Measurements from ENCODE around the gene INPP5K.

- TF ChIP-seq NFIC (IDR thresholded peaks at IDR 0.05; ENCODE audit: low read depth, low read length): no peak
- TF ChIP-seq EZH2 (IDR thresholded peaks at IDR 0.05; ENCODE audit: borderline replicate concordance, control insufficient read depth, low read depth, low read length): no peak
- TF ChIP-seq MLLT1 (IDR thresholded peaks at IDR 0.05): no peak
- no peak for TF ChIP-seq CTCF (IDR thresholded peaks at IDR 0.05 in 2 of 3, conservative IDR thresholded peaks at IDR 0.05 in 1 of 3; ENCODE audit: control insufficient read depth in 2 of 3, extremely low read depth in 1 of 3, insufficient read depth in 1 of 3, low read depth in 3 of 3, low read length in 3 of 3)
Observed at GRCh38 chr17:1461198-1461944, 55.0 kb downstream of the INPP5K start.
